ENCODE results near the gene SLC22A13. TPM values are rescaled to one million over a fixed set of nuclear protein-coding genes. Genes with fewer than 3 reads are reported as not detected.
"Not testable (repeated sequence)": the region's sequence is repeated elsewhere in the genome, so short reads cannot be mapped to it uniquely, and the experiment has no call there.

SLC22A13 gene
- total RNA-seq, 1 donor from 2014 or later, result under 0.01 TPM

DNA sequence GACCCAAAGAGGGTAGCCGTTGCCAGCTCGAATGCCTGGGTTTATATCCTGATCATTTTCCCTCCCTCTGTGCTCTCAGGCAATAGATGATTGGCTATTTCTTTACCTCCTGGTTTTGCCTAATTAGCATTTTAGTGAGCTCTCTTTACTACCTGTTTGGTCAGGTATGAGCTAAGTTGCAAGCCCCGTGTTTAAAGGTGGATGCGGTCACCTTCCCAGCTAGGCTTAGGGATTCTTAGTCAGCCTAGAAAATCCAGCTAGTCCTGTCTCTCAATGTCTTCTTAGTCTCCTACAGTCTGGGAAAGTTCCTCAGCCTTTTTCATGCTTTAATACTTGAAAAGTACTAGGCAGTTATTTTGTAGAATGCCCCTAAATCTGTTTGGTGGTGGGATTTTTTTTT lies 31.4 kb downstream of the SLC22A13 start:
- FAIRE-seq; DNase-seq (ENCODE audit: low spot score in 2 of 2): not testable (repeated sequence)

DNA sequence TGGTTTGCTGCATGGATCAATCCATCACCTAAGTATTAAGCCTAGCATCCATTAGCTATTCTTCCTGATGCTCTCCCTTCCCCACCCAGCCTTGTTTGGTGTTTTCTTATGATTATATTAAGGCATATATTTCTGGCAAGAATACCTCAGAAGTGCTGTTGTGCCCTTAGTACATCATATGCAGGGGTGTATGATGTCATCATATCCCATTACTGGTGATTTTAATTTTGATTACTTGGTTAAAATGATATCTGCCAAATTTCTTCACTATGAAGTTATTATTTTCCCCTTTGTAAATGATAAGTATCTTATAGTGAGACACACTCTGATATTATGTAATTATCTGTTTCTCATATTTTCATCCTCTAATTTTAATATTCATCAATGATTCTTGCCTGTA lies 31.9 kb downstream of the SLC22A13 start:
- DNase-seq (ENCODE audit: low spot score in 2 of 2), result no peak
- no peak for FAIRE-seq

DNA sequence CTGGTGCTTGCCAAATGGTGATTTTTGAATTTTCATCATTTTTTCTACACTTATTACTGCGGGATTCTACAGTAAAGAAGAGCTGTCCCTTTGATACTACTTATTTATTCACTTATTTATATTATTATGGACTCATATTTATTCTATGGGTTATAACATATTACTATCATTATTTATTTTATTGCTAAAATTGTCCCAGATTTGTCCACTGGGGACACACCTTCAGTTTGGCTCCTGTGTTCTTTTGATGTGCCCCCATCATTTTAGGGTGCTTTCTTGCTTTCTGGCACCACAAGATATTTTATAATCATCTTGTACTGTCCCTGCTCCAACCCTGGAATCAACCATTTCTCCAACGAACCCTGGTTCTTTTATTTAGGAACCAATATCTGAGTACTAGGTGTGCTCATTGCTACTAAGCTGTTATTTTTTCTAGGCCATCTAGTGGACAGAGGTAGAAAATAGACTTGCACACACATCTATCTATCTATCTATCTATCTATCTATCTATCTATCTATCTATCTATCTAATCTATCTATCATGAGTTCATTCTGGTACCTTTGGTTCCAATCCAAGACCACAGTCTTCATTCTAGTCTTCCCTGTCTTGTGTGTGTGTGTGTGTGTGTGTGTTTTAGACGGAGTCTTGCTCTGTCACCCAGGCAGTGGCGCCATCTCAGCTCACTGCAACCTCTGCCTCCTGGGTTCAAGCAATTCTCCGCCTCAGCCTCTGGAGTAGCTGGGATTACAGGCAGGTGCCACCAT lies 32.5 kb downstream of the SLC22A13 start:
- DNase-seq (ENCODE audit: low spot score in 2 of 2) (no peak), FAIRE-seq (no peak)

DNA sequence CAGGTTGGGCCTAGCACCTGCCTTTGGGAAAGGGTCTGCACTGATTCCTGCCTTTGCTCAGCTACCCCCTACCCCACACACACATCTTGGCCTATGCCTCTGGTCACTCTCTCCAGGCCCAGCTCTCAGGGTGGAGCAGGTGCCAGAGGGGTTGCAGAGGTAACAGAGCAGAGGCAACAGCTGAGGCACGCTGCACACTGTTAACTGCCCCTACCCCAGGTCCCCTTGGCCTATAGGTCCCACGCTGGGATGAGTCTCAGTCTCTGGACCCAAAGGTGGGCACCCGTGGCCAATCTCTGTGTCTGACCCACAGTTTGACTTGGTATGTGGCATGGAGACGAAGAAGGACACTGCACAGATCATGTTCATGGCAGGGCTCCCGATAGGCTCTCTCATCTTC lies 41.3 kb downstream of the SLC22A13 start:
- DNase-seq (ENCODE audit: low spot score in 2 of 2) (no peak), FAIRE-seq (no peak)

DNA sequence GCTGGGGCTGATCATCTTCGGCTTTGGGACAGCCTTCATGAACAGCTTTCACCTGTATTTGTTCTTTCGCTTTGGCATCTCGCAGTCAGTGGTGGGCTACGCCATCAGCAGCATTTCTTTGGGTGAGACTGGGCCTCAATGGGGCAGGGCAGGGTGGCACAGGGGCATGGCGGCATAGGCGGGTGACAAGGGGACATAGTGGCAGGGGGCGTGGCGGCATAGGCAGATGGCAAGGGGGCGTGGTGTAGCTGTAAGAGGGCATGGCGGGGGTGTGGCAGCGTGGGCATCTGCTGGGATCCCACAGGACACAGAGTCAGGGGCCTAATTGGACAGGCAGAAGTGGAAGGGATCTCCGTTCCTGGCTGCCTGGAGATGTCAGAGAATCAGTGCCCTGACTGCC lies 42.0 kb downstream of the SLC22A13 start:
- DNase-seq (ENCODE audit: low spot score in 2 of 2), result no peak
- no peak for FAIRE-seq

DNA sequence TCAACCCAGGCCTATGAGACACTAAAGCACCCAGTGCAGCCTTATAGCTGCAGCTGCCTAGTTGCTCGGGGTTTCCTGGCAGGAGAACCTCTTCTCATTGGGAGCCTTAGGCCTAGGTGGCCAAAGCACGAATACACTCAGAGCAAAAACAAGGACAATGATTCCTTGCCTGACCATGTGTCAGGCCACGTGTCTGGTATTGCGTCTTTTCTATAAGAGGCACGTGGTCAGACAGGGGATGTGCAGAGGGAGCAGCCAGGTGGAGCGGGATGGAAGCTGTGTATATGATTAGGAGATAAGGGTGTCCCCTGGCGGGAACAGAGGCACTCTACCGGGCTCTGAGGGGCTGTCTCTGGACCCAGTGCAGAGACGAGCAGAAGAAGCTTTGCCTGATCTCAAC lies 42.8 kb downstream of the SLC22A13 start:
- no peak for DNase-seq (ENCODE audit: low spot score in 2 of 2)
- no peak for FAIRE-seq

DNA sequence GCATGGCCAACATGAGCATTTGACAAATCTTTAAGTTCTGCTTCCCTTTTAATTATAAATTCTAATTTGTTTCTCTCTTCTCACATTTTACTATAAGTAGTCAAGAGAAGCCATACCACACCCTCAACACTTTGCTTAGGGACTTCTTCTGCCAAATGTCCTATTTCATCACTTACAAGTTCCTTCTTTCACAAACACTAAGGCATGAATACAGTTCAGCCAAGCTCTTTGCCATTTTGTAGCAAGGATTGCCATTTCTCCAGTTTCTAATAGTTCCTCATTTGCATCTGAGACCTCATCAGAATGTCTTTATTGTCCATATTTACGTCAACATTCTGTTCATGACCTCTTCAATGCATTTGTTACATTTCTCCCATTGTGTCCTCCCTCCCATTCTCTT lies 45.9 kb downstream of the SLC22A13 start:
- DNase-seq (ENCODE audit: low spot score in 2 of 2), result no peak
- no peak for FAIRE-seq

DNA sequence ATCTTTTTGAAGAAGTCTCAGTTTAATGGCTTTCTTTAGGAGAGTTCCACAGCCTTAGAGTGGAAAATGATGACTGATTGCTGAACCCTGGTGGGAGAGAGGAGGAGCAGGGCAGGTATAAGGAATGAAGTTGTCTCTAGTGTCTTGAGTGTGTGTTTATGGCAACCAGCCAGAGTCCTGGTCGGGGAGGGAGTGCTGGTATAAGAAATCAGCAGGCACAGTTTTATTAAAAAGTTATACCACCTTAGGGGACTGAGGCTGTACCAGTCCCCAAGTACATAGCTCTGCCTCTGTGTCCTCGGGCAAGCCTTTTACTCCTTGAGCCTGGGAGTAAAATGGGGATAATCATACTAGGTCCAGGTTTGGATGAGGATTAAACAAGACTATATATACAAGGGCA lies 46.3 kb downstream of the SLC22A13 start:
- FAIRE-seq, result no peak
- no peak for DNase-seq (ENCODE audit: low spot score in 2 of 2)

DNA sequence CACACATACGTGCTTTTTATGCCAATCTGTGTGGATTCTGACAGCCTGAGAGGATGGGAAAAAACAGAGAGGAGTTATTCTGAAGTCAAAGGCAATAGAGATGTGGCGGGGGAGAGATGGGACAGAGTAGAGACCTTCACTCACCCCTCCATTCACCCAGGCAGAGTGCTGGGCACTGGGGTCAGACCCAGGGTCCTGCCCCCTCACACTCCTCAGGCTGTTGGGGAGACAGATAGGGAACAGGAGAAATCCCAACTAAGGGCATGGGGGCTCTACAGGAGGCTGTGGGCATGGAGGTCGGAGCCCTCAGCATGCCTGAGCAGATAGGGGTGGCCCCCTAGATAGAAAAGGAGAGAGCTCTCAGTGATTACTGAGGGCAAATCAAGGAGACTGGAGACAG lies 46.7 kb downstream of the SLC22A13 start:
- DNase-seq (ENCODE audit: low spot score in 2 of 2), result no peak
- FAIRE-seq, result no peak

DNA sequence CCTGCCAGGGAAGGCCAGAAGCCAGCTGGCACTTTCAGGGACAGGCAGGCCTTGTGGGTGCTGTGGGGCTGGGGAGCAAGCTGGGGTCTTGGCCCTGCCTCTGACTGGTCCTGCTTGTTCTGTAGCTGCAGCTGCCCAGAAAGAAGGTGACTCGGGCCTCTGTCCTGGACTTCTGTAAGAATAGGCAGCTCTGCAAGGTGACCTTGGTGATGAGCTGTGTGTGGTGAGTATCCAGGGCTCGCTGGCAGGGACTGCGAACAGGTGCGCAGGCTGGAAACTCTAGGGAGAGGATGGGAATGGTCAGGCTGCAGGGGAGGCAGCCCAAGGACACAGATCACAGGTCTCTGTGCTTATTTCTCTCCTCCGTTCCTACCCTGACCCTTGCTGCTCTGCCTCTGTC lies 47.7 kb downstream of the SLC22A13 start:
- FAIRE-seq (no peak), DNase-seq (ENCODE audit: low spot score in 2 of 2) (no peak)

DNA sequence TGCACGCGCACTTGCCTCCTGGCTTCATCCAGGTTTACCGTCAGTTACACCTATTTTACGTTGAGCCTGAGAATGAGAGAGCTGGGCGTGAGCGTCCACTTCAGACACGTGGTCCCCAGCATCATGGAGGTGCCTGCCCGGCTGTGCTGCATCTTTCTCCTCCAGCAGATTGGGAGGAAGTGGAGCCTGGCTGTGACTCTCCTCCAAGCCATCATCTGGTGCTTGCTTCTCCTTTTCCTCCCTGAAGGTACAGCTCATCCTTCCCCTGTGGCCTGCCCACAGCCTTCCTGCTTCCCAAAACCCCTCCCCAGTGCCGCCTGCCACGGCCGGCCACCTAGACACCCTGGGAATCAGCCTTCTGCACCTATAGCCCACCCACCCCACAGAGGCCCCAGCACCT lies 48.1 kb downstream of the SLC22A13 start:
- no peak for FAIRE-seq
- no peak for DNase-seq (ENCODE audit: low spot score in 2 of 2)

DNA sequence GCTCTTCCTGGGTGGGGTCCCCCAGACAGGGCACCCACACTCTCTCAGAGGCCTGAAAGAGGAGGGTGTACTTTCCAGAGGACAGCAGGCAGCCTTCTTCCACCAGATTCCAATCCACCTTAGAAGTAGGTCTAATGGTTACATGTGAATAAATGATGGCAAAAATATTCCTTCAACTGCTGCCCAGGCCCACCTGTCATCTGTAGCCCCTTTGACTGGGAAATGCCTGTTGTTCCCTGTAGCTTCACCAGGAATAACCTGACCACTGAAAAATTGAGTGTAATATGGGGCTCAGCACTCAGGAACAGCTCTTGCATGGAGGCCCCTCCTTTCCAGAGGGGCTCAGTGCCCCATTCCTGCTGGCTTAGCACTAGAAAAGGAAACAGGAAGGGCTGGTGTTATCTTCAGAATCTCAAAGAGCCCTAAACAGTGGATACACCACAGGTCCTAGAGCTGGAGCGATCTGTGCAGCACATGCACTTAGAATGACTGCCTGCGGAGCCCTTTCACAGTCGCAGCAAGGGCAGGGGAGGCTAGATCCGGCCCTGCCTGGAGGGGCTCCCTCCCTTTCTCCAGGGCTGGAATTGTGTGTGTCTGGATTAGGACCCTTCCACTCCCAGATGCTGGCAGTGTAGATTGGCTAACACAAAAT lies 48.6 kb downstream of the SLC22A13 start:
- DNase-seq (ENCODE audit: low spot score in 2 of 2) (no peak), FAIRE-seq (no peak)

DNA sequence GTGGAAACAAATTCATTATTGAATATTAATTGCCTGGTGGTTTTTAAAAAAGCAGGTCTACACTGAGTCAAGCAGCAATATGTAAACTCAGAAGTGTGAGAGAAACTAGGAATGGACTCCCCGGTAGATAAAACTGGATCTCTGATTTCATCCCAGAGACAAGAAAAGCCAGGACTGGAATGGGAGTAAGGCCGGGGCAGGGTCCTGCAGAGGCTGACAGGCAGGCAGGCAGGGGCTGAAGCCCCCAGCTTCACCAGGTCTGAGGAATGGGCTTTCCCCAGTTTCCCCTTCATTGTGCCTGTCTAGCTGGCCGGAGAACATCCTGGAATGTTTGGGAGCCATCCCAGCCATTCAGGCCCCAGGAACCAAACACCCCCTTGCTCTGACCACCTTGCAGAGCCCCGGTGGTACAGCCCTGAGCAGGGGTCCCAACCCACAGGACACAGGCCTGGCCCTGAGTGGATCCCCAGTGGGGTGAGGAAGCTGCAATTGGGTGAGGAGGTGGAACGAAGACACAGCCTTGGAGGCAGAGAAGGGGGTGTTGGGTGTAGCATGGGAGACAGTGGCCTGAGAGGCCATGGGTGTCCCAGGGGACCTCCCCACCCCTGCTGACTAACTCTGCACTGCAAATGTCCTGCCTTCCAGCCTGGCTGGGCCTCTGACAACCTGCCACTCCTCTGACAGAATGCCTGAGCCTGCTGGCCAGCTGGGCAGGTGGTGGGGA lies 49.3 kb downstream of the SLC22A13 start:
- FAIRE-seq (no peak), DNase-seq (ENCODE audit: low spot score in 2 of 2) (no peak)

DNA sequence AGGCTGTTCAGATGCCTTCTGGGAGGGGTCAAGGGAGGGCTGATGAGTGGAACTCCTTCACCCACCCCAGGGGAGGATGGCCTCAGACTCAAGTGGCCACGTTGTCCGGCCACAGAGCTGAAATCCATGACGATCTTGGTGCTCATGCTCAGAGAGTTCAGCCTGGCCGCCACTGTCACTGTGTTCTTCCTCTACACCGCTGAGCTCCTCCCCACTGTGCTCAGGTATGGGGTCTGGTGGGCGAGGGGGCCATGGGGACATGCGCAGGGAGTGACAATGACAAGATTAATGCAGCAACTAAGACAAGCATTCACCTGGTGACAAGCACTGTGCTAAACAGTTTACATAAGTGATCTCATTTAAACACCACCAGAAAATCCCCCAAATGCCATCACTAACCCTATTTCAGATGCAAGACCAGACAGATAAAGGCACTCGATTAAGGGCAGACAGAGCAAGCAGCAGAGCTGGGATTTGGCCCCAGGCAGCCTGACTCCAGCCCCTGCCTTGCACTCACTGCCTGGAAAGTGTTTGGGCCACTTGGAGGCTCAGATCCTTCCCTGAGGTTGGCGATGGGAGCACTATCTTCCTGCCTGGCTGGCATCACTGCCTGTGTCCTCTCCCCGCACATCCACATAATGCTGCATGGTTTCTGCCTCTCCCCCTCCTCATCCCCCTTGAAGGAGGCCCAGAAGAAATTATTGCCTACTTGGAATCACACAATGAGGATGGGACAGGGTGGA lies 50.0 kb downstream of the SLC22A13 start:
- FAIRE-seq, result no peak
- DNase-seq (ENCODE audit: low spot score in 2 of 2), result no peak

DNA sequence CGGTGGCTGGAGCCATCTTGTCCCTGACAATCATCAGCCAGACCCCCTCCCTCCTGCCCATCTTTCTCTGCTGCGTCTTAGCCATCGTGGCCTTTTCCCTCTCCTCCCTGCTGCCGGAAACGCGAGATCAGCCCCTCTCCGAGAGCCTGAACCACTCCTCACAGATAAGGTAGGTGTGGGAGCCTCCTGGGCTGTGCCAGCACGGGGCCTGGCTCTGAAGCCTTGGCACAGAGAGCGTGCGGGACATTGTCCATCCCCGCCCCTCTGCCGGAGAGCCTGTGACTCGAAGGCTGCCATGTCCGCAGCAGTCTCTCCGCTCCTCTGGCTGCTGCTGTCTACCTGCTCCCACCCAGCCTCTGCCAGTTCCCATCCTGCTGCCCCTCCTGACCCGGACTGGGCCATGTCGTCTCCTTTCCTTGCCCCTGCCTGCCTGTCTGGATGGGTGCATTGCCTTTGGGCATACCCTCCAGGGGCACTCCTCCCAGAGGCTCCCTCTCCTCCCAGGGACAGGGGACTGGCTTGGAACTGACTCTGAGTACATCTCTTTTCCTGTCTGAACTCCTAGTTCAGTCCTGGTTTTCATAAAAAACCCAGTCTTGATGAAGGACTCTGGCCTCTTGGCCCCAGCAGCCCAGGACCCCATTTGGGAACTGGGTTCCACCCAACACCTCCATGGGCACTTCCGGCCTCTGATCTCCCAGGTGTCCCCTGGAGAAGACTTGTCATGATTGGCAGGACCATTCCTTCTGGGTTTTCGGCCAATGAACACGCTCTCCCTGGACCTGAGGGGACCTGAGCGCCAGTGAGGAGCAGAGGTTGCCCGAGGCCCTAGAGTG lies 51.0 kb downstream of the SLC22A13 start:
- no peak for DNase-seq (ENCODE audit: low spot score in 2 of 2)
- FAIRE-seq, result no peak

DNA sequence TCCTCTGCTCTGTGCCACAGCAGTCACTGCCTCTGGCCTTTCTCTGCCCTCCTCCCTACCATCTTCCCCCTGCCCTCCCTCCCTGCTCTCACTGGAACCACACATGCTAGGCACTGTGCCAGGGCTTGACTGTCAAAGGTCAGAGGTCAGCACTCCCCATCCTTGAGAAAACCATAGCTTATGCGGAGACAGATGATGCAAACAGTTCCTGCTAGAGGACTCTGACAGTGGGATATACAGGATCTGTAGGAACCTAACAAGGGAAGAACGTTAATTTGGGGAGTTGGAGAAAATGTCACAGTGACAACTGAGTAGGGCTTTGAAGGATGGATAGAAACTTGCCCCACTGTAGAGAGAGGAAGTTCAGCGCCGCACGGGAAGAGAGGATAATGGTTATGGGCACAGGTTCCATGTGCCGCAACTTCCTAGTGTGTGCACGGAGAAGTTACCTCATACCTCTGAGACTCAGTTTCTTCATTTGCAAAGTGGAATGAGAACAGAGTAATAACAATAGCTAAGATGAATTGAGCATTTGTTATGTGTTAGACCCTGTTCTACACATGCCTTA lies 51.7 kb downstream of the SLC22A13 start:
- no peak for DNase-seq (ENCODE audit: low spot score in 2 of 2)
- no peak for FAIRE-seq

DNA sequence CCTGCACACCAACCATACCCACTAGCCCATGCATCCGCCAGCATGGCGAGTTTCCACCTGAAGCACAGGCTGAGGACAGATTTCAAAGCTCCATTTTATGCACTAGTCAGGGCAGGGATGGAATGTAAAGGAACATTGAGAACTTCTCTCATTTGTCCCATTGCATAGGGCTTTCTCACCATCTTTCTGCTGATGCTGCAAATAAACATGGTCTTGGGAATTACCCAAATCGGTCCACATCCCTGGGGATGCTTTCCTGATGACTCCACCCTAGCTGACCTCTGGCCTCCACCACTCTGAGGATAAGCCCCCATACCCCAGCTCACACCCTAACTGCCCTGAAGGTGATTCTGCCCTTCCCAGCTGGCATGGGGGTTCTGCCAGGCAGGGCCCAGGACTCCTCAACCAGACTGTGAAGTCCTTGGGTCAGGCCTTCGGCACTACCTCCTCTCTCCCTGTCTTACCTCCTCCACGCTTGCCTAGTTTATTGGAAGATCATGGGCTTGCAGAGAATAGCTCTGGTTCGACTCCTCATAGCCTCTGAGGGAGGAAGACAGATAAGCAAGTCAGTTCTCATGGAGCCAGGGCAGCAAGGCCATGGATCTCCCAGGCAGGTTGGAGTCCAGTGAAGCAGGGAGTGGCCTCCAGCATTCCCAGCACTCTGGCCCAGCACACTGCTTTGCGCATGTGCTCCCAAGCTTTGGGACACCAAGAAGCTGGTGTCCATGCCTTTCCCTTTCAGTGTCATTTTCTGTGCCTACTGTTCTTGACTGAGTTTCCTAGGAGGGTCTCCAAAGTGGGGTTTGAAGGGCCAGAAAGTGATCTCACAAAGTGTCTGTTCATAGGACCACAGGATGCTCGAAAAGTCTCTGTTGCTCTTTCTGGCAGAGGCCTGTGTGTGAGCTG lies 53.4 kb downstream of the SLC22A13 start:
- FAIRE-seq (no peak), DNase-seq (ENCODE audit: low spot score in 2 of 2) (no peak)

DNA sequence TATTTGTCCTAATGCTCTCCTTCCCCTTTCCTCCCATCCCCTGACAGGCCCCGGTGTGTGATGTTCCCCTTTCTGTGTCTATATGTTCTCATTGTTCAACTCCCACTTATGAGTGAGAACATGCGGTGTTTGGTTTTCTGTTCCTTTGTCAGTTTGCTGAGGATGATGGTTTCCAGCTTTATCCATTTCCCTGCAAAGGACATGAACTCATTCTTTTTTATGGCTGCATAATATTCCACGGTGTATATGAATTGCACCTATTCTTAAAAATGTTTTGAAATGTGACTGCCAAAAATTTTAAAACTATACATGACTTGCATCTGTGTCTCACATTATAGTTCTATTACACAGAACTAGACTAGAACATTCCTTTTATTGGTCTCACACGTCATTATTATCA lies 55.0 kb downstream of the SLC22A13 start:
- not testable (repeated sequence) for DNase-seq (ENCODE audit: low spot score in 2 of 2); FAIRE-seq

DNA sequence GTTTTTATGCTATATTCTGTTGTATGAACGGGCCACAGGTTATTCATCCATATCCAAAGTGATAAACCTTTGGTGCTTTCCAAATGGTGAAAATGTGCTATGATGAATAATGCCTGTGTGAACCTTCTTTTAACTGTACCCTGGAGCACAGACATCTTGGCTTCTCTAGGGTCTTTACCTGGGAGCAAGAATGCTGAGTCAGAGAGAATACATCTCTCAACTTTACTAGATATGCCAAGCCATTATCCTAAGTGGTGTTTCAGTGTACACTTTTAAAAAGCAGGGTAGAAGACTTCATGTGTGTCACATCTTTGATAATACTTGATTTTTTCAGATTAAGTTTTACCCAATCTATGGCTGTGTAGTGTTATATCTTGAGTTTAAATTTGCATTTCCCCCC lies 57.4 kb downstream of the SLC22A13 start:
- no peak for DNase-seq (ENCODE audit: low spot score in 2 of 2)
- FAIRE-seq, result no peak
